TTC549 (cell line): ENCODE data around the gene RTN4.
"Not testable (repeated sequence)": the region's sequence is repeated elsewhere in the genome, so short reads cannot be mapped to it uniquely, and the experiment has no call there.

Experiments used
- FAIRE-seq: peaks from 2 replicates; lab custom pipeline; 2012; peaks lifted over from hg19 to GRCh38; lab: Jason Lieb, UNC

The RTN4 gene

DNA sequence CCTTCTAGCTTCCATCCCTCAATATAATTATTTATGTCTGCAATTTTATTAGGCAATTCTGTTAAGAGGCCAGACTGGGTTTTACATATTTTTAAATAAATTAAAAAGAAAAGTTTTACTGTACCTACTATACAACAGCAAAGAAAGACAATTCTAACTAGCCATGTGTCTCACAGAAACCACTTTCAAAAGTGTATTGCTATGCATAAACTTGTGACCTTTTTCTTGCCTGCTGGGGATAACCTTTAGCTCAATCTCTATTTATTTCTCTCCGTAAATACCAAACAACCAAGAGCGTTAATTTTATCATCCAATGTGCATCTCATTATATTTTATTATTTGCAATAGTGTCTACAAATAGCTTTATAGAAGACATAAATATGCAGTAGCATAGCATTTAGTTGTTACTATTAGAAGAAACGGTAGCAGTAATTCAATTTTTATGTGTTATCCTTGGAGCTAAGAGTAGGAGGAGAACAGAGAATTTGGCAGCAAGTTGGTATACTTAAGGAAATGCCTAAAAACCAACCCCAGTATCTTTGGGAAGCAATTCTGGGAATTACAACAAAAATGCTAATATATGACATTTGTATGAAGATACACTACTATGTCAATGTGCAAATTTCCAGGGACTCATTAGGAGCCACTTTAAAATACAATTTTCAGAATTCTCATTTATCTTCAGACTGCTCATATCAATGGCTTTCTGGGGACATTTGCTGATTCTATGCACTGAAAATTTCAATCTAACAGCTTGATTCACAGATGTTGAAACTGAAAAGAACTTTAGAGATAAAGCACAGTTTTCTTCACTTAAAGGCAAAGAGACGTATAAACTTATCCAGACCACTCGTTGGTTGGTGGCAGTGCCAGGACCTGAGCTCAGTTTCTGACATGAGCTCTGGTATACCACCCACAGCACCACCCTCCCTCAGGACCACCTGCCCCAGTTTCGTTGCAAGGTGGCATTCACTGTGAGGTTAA is 23.0 kb upstream of the RTN4 start:
- no peak for FAIRE-seq

GRCh38 chr2:55063713-55064323 is 13.6 kb upstream of the RTN4 start:
- no peak for FAIRE-seq

GRCh38 chr2:55063226-55063625 is 13.0 kb upstream of the RTN4 start:
- FAIRE-seq: no peak

DNA sequence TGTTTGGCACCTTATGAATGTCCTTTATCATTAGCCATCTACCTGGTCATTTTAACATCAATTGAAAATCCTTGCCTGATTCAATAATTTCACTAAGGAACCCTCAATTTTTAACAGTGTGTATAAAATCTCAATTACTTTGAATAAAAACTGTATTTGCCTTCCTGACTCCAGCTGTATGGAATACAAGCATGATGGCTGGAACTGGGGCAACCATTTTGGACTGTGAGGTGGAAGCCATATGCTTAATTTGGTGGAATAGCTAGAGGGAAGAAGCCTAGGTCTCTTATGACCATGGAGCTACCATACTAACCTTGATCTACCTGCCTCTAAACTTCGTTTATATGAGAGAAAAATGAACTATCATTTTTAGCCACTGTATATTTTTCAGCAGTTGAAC is 12.5 kb upstream of the RTN4 start:
- no peak for FAIRE-seq

GRCh38 chr2:55061523-55062344 is 11.5 kb upstream of the RTN4 start:
- no peak for FAIRE-seq

- FAIRE-seq: no peak
These were observed 9.5 kb upstream of the RTN4 start for GRCh38 chr2:55059793-55060192.

DNA sequence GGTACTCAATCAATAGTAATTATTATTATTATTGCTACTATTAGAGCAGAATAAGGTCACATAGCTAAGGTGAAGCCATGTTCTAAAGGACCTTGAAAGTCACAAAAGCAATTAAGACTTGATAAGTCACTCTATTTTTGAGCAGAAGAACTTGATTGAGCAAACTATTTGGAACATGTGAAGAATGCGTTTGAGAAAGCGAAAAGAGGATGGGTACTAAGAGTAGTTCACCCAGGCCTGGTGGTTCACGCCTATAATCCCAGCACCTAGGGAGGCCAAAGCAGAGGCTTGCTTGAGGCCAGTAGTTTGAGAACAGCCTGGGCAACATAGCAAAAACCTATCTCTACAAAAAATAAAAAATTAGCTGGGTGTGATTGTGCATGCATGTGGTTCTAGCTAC is 7.2 kb upstream of the RTN4 start:
- FAIRE-seq: no peak

GRCh38 chr2:55056024-55056521 is 5.8 kb upstream of the RTN4 start:
- FAIRE-seq: no peak

- FAIRE-seq: no peak
These were observed 4.0 kb upstream of the RTN4 start for GRCh38 chr2:55054106-55054875.

DNA sequence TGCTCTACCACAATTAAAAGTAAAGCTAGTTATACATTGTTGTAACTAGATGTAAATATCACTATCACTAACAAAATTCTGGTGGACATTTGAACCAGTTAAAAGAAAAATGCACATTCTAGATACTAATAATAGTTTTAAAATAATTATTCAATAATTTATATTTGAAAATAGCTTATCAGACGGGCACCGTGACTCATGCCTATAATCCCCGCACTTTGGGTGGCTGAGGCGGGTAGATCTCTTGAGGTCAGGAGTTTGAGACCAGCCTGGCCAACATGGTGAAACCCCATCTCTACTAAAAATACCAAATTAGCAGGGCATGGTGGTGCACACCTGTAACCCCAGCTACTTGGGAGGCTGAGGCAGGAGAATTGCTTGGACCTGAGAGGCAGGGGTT is 3.0 kb upstream of the RTN4 start:
- FAIRE-seq: not testable (repeated sequence)

- no peak for FAIRE-seq
These were observed 2.1 kb upstream of the RTN4 start for GRCh38 chr2:55052129-55053061.

DNA sequence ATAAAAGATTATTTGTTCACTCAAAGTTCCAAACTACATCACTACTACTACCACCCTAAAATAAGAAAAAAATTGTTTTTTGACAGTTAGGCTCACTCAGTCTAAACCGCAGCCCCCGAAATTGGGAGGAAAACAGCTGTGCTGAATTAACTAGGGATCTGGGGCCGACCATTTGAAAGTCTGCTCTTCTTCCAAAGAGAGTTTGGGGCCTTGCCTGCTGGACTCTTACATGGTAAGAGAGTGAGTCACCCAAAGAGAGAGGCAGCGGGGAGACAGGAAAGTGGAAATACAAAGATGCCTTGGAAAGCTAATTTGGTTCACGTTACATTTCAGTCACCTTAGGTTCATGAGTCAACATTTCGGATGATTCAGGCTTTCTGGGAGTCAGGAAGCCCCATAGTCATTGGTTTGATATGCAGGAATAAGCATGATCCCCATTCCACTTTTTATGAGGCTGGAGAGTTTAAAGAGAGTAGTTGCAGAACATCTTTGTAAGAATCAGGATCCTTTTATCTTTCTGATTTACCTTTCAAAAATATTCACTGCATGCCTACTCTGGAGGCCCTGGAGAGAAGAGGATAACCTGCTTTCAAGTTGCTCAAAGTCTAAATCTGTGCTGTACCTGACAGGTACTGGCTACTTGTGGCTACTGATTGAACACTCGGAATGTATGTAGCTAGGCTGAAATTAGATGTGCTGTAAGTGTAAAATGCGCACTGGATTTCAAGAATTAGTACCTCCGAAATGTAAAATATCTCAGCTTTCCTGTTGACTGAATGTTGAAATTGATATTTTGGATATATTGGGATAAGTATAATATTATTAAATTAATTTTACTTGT is 995 bp upstream of the RTN4 start:
- peak; percentile 3 for FAIRE-seq

DNA sequence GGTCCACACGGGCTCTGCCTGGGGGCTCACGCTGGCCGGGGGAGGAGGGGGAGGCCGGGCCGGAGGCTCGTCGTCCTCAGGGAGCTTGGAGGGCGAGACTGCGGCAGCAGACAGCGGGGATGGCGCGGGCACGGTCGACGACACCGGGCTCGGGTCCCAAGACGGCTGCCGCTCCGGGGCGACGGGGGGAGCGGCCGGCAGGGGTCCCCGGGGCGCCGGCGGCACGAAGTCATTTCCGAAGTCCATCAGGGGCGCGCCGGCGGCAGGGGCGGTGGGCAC is 491 bp downstream of the RTN4 start:
- no peak for FAIRE-seq

DNA sequence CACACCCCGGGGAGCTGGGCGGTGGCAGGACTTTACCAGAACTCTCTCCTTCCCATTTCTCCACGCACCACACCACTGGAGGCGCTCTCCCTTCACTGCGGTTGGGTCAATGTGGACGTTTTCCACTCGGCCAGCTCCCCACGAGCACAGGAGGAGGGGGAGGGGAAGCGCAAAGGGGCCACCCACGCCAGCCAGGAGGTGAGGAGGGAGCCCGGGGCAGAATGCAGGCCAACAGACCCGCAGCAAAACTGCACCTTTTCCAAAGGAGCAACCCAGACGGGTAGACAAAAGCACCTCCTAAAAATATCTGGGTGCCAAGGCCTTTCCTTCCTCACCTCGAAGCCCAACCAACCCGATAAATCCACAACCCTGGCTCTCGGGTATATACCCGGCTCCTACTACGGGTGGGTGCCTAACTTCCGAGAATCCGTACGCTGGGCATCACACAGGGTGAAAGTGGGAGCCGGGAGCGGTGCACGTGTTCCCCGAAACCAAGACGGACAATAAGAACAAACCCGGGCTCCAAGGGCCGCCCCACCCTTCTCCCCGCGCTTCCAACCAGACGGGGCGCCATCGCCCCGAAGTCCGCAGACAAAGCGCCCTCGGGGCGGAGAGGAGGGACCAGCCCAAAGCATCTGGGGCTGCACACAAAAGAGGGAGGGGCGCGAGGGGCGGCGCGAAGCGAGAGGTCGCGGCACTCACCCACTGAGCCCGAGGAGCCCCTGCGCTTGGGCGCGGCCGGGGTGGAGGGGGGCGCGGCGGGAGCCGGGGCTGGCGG is 1.0 kb downstream of the RTN4 start:
- FAIRE-seq: no peak

- no peak for FAIRE-seq
These were observed 1.7 kb downstream of the RTN4 start for GRCh38 chr2:55048508-55049042.

- no peak for FAIRE-seq
These were observed 2.5 kb downstream of the RTN4 start for GRCh38 chr2:55047677-55048299.

DNA sequence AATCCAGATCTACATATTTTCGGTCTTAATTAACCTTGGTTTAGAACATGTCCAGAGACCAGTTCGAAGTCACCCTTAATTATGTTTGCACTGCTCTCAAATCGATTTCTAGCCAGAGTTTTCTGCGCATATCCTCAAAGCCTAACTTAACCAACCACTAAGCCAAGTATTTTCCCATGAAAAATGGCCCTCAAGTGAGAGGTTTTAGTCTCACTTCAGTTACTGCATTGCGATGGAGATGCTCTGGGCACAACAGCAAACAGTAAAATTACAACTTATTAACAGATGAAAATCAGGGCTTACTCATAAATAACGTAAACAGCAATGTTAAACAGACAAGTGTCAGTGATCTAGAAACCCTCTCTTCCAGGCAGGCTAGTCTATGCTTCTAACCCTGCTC is 4.5 kb downstream of the RTN4 start:
- FAIRE-seq: no peak

DNA sequence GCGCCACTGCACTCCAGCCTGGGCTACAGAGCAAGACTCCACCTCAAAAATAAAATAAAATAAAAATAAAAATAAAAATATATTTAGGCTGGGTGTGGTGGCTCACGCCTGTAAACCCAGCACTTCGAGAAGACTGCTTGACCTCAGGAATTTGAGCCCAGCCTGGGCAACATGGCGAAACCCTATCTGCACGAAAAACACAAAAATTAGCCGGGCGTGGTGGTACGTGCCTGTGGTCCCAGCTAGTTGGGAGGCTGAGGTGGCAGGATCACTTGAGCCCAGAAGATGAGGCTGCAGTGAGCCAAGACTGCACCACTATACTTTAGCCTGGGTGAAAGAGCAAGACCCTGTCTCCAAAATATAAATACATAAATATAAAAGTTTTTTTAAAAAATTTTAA is 6.4 kb downstream of the RTN4 start:
- no peak for FAIRE-seq
